SH-SY5Y (cell line): Measurements from ENCODE around the gene ZC2HC1C.

ENCODE experiments used
- GATA2 ChIP-seq: IDR thresholded peaks from 2 replicates; pipeline ENCODE4 v1.6.1; 2011; ENCODE audit warnings: mild to moderate bottlenecking, low read depth, low read length
- GATA3 ChIP-seq: IDR thresholded peaks from 2 replicates; pipeline ENCODE4 v1.6.1; 2011; ENCODE audit warnings: low read depth, mild to moderate bottlenecking, low read length, moderate library complexity

- no peak for TF ChIP-seq GATA2
- no peak for TF ChIP-seq GATA3
These were observed 36.5 kb upstream of the ZC2HC1C start for GRCh38 chr14:75032939-75033338.
